HG03045 (cell line): Measurements from ENCODE around the gene ATG2B.
"Not testable (repeated sequence)": the region's sequence is repeated elsewhere in the genome, so short reads cannot be mapped to it uniquely, and the experiment has no call there.

ENCODE experiments used
- ATAC-seq: cut with Tn5 transposase; IDR thresholded peaks from one replicate; pipeline ENCODE4 v1.9.1; 2021; ENCODE audit warnings: mild to moderate bottlenecking, moderate library complexity; ENCODE audit not compliant: unreplicated experiment

The ATG2B gene

DNA sequence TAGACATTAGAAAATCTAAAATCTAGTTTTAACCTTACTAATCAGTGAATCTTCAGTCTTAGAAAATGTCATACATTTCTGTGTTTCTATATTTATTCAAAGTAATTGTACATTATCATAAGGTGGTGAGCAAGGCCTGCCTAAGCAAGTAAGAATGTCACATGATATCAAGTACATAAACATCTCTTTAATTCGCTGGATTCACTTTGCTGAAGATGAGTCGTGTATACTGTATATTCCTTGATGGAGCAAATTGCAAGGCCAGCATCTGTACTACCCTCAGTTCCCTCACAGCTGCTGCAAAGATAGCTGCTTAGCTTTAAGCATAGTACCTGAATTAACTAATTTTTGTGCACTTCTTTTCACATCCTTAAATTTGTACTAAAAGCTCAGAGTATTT is 20.3 kb upstream of the ATG2B start:
- no peak for ATAC-seq

DNA sequence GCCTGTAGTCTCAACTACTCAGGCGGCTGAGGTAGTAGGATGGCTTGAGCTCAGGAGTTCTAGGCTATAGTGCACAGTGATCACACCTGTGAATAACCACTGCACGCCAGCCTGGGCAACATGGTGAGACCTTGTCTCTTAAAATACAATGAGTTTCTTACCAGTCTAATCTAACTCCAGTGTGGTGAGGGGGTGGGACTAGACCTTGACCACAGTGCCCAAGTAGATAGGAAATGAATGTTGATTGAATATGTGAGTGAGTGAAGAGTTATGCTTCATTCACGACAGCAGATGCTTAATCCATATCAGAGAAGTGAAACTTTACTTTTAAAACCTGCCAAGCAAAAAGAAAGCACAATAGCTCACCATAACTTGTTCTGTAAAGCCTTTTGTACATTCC is 17.6 kb upstream of the ATG2B start:
- ATAC-seq = no peak

DNA sequence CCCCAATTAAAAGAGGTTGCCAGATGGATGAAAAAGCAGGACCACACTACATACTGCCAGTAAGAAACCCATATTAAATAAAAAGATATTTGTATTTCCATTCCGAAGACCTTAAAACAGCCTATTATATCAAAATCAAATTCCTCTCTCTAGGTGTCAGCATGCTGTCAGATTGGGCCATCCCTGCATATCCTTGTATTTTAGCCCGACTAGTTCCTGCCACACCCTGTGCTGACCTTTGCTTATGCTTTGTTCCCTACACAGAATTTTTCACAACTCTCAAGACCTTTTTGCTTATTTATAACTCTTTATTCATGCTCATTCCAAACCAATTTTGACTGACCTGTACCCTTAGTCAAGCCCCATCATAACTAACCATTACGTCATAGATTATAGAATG is 13.0 kb upstream of the ATG2B start:
- ATAC-seq = no peak

DNA sequence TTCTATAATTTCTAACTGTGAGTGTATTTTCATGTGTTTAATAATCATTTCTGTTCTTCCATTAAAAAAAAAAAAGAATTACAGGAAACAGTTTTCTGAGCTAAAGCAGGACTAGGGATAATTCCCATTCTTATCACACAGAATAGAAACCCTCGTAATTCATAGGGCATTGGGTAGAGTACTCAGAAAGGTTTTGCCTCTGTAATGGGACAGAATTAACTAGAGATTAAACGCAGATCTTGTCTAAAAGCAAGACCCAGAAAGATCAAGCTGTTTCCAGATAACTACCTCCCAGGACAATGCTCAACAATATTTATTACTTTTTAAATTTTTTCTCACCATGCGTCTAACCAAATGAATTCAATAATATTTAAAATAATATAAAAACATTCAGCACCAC is 10.4 kb upstream of the ATG2B start:
- ATAC-seq = no peak

DNA sequence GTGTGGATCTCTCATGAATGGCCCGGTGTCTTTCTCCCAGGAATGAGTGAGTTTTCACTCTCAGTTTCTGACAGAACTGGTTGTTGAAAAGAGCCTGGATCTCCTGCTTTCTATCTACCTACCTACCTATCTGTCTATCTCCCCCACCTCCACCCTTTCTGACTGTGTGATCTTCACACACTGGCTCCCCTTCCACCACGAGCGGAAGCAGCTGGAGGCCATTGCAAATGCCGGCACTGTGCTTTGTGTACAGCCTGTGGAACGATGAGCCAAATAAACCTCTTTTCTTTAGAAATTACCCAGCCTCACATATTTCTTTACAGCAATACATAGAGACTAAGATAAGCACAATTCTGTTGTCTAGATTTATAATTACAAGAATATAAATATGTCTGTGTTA is 7.4 kb upstream of the ATG2B start:
- no peak for ATAC-seq

DNA sequence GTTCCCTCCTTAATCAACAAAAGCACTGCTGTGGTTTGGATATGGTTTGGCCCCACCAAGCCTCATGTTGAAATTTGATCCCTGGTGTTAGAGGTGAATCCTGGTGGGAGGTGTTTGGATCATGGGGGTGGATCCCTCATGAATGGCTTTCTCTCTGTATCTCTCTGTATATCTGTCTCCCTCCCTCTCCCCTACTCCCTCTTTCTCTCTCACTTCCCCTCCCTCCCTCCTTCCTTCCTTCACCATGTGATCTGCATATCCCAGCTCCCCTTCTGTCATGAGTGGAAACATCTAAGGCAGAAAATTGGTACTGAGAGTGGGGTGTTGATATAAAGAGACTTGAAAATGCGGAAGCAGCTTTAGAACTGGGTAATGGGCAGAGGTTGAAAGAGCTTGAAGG is 5.4 kb upstream of the ATG2B start:
- ATAC-seq = no peak

DNA sequence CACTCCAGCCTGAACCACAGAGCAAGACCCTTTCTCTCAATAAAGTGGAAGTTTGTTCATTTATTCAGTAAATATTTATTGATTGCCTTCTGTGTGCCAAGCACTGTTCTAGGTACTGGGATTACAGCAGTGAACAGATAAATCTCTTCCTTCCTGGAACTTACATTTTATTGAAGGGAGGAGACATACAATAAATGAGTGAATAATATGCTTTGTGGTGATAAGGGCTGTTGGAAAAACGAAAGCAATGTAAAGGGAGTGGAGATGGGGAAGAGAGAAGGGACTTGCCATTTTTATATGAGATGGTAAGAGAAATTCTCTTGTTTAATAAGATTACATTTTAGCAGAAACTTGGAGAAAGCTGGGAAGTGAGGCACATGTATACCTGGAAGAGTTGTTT is 1.8 kb upstream of the ATG2B start:
- ATAC-seq = no peak

DNA sequence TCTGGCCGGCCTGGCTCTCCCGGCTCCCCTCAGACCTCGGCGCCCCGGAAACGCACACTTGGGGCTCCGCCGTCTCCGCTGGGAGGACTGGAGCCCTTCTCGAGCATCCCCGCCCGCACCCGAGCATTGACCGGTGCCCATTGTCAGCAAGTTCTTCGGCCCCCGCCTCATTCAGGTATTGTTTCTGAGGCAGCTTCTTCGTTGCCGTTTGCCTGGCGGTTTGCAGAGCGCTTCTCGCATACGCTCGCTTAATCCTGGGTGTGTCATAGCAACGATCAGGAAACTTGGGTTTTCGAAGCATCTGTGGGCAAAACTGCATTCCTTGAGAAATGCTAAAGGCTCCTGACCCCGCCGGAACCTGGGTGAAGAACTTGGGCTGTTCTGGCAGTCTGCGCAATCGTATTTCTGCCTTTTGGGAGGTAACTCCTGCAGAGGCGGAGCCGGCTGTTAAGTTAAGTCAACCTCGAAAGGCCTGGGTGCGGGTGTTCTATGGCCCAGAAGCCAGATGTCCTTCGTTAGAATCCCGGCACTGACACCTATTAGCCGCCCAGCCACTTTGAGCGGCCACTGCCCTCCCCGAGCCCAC is 703 bp upstream of the ATG2B start:
- ATAC-seq = peak; percentile 20

DNA sequence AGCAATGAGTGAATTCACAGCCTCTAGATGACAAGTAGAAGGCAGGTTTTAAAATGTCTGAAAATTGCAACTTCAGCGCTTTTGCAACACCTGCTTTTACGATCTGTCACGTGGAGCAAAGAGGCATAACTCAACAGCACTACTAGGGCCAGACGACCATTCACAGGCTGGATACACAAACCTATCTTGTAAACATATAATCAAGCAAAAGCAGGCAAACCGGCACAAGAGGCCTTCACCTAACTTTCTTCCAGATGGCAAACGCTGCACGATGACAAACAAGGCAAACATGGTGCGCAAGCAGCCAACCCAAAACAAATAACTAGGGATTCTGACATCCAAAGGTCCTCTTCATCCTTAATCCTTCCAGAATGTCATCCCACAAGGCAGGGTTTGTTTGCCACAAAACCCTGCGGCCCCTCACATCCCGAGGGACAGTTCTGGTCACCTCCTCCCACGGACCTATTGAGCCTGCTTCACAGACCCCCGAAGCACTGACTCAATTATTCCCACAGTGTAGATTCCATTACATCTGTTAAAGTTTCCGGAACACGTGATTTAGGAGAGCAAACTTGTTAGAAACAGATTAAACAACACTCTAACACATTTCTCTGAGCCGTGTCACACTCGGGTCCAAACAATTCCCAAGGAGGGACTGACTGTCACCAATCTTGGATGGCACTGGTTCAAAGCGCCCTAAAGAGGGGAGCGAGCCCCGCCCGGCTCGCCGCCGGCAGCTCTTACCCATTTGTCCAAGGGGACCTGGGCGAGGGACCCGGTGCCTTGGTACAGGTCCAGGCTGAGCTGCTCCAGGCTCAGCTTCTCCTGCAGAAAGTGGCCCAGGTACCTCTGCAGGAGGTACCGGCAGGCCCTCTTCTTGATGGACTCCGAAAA is 823 bp downstream of the ATG2B start:
- peak; percentile 12 for ATAC-seq

DNA sequence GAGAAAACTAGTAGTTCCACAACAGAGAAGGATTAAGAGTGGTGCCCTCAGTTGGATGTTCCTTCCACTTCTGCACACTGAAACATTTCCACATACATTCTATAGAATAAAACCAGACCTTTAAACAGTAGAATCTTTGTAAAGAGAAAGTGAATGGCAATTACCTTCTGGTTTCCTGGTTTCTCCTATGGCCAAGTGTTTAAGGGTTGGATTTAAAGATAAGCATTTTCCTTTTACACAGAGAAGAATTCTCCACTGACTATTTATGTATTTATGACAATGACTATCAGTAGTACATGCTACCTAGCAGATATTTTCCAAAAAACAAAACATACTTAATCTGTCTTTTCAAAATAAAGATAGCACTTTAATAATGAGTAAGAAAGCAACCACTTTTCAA is 3.2 kb downstream of the ATG2B start:
- no peak for ATAC-seq

DNA sequence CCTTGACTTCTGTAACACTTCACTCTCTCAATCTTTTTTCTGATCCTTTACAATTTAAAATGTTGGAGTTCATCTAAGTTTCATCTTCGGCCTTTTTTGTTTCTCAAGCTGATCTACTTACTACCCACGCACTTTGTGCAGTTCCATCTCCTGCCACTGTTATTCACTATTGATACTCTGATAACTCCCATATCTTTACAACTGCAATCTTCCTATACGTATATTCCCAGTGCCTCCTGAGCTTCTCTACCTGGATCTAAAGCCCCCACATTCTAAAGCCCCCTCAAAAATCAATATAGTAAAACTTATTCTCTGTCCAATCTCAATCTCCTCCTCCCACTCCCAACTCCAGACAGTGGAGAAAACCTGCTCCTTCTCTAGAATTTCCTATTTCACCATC is 5.9 kb downstream of the ATG2B start:
- no peak for ATAC-seq

DNA sequence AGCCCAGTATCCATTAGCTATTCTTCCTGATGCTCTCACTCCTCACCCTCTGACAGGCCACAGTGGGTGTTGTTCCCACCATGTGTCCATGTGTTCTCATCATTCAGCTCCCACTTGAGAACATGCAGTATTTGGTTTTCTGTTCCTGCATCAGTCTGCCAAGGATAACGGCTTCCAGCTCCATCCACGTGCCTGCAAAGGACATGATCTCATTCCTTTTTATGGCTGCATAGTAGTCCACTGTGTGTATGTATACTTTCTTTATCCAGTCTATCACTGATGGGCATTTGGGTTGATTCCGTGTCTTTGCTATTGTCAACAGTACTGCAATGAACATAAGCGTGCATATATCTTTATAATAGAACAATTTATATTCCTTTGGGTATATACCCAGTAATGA is 8.9 kb downstream of the ATG2B start:
- ATAC-seq = no peak

DNA sequence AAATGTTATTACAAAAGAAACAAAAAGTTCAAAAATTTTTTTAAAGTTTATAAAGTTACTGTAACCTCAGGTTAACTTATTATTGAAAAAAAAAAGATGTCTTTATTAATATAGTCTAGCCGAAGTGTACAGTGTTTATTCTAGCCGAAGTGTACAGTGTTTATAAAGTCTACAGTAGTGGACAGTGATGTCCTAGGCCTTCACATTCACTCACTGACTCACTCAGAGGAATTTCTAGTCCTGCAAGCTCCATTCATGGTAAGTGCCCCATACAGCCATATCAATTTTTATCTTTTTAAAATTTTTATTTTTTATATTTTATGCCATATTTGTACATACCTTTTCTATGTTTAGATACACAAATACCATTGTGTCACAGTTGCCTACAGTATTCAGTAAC is 10.4 kb downstream of the ATG2B start:
- ATAC-seq = no peak

DNA sequence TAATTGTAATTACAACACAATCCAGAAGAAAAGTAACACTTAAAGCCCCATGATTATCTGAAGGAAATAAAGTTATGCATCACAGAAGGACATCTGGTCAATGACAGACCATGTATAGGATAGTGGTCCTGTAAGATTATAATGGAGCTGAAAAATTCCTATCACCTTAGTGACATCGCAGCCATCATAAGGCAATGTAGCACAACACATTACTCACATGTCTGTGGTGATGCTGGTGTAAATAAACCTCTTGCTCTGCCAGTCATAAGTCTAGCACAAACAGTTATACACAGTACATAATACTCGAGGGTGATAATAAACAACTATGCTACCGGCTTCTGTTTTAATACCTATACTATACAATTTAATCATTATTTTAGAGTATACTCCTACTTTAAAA is 11.2 kb downstream of the ATG2B start:
- ATAC-seq = no peak

DNA sequence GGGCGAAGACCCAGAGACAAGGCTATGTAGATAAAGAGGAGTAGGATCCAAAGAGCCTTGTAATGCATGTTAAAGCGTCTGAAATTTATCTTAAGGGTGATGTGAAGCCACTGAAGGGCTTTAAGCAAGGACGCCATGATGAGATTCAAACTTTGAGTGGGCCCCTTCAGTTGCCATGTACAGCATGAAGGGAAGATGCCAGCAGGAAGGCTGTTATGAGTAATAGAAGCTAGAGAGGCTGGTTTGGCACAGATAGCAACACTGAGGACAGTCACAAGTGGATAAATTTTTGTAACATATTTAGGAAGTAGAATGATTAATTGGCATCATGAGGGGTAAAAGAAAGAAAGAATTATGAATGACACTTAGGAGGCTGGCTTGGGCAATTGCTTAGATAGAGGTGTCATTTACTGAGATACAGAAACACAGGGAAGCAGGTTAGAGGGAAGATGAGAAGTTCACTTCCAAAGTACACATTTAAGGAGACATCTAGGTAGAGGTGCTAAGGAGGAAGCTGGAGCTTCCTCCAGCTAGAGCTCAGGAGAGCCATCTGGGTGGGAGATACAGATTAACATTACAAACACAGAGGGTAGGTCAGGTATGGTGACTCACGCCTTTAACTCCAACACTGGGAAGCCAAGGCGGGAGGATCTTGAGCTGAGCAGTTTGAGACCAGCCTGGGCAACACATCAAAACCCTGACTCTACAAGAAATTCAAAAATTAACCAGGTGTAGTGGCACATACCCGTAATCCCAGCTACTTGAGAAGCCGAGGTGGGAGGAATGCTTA is 13.7 kb downstream of the ATG2B start:
- no peak for ATAC-seq

DNA sequence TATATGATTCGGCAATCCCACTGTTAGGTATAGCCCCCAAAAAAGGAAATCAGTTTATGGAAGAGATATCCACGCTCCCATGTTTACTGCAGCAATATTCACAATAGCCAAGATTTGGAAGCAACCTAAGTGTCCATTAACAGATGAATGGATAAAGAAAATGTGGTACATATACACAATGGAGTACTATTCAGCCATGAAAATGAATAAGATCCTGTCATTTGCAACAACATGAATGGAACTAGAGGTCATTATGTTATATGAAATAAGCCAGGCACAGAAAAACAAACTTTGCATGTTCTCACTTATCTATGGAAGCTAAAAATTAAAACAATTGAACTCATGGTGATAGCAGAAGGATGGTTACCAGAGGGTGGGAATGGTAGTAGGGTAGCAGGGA is 15.2 kb downstream of the ATG2B start:
- not testable (repeated sequence) for ATAC-seq

DNA sequence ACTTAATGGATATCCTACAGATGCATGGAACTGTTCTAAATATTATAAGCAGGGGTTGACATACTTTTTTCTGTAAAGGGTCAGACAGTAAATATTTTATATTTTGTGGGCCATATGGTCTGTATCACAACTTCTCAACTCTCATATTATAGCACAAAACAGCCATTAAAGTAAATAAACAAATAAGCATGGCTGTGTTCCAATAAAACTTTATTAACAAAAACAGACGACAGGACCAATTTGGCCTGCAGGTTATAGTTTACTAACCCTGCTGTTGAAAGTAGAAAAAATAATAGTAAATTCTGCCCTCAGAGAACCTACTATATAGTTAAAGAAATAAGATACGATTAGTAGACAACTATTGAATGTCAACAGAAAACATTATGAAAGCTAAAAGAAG is 17.5 kb downstream of the ATG2B start:
- ATAC-seq = no peak

DNA sequence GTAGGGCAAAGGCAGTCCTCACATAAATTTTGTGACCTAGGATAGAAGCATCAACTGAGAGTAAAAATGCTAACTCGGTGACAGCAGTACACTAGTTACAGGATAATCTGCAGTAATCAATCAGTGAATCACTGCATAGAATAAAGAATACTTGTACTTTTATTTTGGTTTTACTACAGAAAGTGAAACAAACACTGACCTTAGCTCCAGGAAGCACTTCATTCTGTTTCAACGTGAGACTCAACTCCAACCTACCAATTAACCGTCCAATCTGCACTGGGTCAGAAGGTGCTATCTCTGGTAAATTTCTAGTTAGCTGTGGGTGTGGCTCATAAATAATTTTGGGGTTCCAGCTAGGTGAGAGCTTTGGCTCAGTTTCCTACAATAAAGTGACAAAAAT is 21.8 kb downstream of the ATG2B start:
- ATAC-seq = no peak

DNA sequence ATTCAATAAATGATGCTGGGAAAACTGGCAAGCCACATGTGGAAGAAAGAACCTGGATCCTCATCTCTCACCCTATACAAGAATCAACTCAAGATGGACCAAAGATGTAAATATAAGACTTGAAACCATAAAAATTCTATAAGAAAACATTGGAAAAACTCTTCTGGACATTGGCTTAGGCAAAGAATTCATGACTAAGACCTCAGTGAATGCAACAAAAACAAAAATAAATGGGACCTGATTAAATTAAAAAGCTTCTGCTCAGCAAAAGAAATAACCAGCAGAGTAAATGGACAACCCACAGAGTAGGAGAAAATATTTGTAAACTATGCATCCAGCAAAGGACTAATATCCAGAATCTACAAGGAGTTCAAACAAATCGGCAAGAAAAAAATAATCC is 24.6 kb downstream of the ATG2B start:
- ATAC-seq = no peak

DNA sequence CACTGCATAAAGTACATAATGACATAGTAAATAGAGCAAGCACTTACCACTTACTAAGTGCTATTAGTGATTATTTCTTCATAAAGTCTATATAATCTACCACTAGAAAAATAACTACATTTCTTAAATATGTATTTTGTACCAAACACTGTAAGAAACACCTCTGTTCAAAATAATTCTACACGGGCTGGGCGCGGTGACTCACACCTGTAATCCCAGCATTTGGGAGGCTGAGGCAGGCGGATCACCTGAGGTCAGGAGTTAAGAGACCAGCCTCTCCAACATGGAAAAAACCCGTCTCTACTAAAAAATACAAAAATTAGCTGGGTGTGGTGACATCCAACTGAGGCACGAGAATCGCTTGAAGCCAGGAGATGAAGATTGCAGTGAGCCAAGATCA is 38.9 kb downstream of the ATG2B start:
- ATAC-seq = no peak

DNA sequence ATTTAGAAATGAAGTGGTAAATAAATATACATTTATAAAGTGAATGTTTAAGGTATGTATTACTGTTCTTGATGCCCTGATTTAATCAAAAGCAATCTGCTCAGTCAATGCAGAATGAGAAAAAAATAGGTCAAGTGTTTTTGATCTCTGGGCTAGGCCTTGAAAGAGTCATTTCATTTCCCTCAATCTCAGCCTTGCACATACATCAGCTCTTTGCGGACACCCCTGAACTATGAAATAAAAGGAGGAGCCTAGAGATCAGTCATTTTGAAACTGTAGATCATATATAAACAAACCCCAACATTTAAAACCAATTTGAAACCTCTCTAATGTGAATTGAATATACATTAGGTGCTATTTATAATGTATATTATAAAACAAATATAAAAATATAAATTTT is 42.5 kb downstream of the ATG2B start:
- ATAC-seq = no peak

DNA sequence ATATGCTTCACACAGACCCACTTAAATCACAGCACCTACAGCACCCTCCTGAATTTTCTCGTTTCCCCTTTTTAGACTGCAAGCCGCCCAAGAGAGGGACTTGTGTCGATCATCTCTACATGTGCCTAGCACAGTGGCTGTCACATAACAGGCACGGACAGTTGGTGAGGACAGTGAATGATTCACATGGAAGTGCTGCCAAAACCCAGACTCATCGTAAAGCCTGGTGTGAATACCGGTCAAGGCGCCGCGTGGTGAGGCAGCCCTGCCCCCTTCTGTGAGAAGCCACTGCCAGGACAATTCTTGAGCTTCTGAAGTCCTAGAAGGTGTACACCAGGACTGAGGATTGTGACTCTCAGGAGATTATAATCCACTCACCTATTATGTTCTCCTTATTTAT is 44.3 kb downstream of the ATG2B start:
- ATAC-seq = no peak
